Esophagus mucosa (tissue), 1 donor: ENCODE results near the gene DHRSX. TPM values are rescaled to one million over a fixed set of nuclear protein-coding genes. Genes with fewer than 3 reads are reported as not detected.
"Not testable (repeated sequence)": the region's sequence is repeated elsewhere in the genome, so short reads cannot be mapped to it uniquely, and the experiment has no call there.

Experiments
- ATAC-seq: fragments of 200-7000 bp; cut with Tn5 transposase; one replicate; pipeline ENCODE4 v1.9.1; 2020
- total RNA-seq: library from RNA; stranded (reverse); gene quantifications from one replicate; pipeline ENCODE4 v1.2.4, GENCODE V29; 2023
- donor health status: DM: yes; HTN: yes; CAD: no.

Gene DHRSX
- total RNA-seq, 1 donor from 2014 or later, result 9.7 TPM

GRCh38 chrX:2474280-2474962, 26.4 kb downstream of the DHRSX start:
- ATAC-seq, result no peak

GRCh38 chrX:2473064-2473463, 27.7 kb downstream of the DHRSX start:
- ATAC-seq, result not testable (repeated sequence)

GRCh38 chrX:2471641-2472040, 29.1 kb downstream of the DHRSX start:
- no peak for ATAC-seq

- ATAC-seq, result not testable (repeated sequence)
Measured at GRCh38 chrX:2471126-2471525, 29.6 kb downstream of the DHRSX start.

GRCh38 chrX:2469852-2470251, 30.9 kb downstream of the DHRSX start:
- not testable (repeated sequence) for ATAC-seq

DNA sequence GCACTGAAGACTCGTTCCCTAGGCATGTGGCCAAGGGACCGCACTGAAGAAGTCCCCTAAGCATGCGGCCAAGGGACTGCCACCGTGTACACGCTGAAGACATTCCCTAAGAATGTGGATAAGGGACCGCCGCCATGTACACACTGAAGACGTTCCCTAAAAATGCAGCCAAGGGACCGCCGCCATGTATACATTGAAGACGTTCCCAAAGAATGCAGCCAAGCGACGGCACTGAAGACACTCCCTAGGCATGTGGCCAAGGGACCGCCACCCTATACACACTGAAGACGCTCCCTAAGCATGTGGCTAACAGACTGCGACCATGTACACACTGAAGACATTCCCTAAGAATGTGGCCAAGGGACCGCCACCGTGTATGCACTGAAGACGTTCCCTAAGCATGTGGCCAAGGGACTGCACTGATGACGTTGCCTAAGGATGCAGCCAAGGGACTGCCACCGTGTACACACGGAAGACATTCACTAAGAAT, 31.5 kb downstream of the DHRSX start:
- ATAC-seq, result no peak

DNA sequence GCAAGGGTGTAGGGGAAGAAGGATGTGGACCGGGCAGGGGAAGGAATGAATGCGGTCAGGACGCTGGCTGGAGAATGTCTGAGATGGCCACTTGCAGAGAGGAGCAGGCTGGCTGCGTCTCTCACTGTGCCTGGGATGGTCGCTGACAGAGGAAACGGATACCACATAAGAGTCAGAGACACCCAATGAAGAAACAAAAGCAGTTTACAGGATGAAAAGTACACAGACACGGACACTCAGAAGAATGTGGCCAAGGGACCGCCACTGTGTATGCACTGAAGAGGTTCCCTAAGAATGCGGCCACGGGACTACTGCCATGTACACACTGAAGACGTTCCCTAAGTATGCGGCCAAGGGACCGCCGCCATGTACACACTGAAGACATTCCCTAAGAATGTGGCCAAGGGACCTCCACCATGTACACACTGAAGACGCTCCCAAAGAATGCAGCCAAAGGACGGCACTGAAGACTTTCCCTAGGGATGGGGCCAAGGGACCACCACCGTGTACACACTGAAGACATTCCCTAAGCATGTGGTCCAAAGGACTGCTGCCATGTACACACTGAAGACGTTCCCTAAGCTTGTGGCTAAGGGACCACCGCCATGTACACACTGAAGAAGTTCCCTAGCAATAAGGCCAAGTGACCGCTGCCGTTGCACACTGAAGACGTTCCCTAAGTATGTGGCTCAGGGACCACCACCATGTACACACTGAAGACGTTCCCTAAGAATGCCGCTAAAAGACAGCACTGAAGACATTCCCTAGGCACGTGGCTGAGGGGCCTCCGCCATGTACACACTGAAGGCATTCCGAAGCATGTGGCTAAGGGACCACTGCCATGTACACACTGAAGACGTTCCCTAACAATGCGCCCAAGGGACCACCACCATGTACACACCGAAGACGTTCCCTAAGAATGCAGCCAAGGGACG, 32.2 kb downstream of the DHRSX start:
- no peak for ATAC-seq

DNA sequence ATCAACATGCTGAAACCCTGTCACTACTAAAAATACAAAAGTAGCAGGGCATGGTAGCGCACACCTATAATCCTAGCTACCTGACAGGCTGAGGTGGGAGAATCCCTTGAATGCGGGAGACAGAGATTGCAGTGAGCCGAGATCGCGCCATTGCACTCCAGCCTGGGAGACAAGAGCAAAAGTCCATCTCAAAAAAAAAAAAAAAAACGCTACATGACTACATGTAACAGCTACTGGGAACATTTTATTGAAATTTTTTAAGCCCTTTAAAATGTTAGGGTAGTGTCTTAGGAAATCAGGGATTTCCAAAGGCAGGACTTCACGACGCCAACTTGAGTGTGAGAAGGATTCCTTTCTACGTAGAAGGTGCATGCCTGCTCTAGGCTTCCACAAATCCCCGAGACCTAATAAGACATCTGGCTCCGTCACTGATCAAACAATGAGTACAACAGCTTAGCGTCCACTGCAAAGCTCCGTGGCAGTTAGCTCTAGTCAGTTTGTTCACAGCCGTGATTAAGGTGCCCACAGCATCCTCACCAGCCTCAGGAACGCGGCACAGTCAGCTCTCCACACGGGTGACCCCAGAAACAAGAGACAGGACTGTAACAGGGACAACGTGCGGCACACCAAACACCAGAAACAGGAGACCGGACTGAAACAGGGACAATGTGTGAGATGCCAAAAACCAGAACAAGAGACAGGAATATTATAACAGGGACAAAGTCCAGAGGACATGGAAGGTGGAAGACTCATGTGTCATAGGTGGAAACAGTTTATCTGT, 33.7 kb downstream of the DHRSX start:
- ATAC-seq, result no peak

DNA sequence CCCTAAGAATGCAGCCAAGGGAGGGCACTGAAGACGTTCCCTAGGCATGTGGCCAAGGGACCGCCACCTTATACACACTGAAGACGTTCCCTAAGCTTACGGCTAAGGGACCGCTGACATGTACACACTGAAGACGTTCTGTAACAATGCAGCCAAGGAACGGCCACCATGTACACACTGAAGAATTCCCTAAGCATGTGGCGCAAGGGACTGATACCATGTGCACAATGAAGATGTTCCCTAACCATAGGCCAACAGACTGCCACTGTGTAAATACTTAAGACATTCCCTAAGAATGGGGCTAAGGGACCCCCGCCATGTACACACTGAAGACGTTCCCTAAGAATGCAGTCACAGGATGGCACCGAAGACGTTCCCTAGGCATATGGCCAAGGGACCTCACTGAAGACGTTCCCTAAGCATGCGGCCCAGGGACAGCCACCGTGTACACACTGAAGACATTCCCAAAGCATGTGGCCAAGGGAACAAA, 36.1 kb downstream of the DHRSX start:
- no peak for ATAC-seq

DNA sequence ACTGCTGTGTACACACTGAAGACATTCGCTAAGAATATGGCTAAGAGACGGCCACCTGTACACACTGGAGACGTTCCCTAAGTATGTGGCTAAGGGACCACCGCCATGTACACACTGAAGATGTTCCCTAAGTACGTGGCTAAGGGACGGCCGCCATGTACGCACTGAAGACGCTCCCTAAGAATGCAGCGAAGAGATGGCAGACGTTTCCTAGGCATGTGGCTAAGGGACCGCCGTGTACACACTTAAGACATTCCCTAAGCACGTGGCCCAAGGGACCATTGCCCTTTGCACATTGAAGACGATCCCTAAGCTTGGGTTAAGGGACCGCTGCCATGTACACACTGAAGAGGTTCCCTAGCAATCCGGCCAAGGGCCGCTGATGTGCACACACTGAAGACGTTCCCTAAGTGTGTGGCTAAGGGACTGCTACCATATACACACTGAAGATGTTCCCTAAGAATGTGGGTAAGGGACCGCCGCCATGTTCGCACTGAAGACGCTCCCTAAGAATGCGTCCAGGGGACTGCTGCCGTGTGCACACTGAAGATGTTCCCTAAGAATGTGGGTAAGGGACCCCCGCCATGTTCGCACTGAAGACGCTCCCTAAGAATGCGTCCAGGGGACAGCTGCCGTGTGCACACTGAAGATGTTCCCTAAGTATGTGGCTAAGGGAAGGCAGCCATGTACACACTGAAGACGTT, 36.7 kb downstream of the DHRSX start:
- no peak for ATAC-seq

GRCh38 chrX:2463481-2463880, 37.3 kb downstream of the DHRSX start:
- not testable (repeated sequence) for ATAC-seq

- ATAC-seq, result no peak
Measured at GRCh38 chrX:2462780-2463179, 38.0 kb downstream of the DHRSX start.

DNA sequence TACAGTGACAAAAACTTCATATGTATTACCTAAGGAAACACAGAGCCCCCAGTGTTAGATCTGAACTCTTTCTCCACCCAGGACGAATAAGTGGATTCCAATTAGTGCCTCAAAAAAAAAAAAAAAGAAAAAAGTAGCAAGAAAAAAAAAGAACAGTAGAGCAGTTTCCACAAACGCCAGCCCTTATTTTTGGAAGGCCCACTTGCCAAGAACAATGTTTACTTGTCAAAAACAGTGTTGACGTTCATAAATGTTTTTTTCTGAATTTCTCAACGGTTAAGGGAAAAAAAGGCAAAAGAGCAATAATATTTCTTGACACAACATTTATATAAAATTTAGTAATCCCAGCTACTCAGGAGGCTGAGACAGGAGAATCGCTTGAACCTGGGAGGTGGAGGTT, 38.7 kb downstream of the DHRSX start:
- ATAC-seq, result no peak

DNA sequence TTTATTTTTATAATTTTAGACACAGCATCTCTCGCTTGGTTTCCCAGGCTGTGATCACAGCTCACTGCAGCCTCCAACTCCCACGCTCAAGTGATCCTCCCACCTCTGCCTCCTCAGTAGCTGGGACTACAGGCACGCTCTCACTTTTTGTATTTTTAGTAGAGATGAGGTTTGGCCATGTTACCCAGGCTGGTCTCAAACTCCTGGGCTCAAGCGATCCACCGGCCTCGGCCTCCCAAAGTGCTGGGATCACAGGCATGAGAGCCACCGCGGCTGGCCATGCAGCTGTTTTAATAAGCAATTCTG, 39.1 kb downstream of the DHRSX start:
- no peak for ATAC-seq

GRCh38 chrX:2460821-2461710, 39.7 kb downstream of the DHRSX start:
- ATAC-seq, result not testable (repeated sequence)

DNA sequence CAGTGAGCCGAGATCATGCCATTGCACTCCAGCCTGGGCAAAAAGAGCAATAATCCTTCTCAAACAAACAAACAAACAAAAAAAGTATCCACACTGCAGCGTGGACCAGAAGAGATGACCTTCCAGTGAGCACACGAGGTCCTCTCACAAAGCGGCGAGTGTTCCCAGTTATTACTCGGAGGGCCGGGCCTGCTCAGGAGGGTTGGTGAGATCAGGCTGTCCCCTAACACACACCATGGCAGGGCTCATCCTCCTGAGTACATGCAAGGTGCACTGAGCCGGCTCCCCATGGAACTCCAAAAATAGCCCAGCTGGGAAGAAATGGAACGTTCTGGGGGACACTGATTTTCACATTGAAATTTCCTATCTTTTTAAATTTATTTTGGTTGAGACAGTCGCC, 40.7 kb downstream of the DHRSX start:
- not testable (repeated sequence) for ATAC-seq

- no peak for ATAC-seq
Measured at GRCh38 chrX:2458309-2458708, 42.5 kb downstream of the DHRSX start.

GRCh38 chrX:2457289-2458133, 43.3 kb downstream of the DHRSX start:
- ATAC-seq, result no peak

DNA sequence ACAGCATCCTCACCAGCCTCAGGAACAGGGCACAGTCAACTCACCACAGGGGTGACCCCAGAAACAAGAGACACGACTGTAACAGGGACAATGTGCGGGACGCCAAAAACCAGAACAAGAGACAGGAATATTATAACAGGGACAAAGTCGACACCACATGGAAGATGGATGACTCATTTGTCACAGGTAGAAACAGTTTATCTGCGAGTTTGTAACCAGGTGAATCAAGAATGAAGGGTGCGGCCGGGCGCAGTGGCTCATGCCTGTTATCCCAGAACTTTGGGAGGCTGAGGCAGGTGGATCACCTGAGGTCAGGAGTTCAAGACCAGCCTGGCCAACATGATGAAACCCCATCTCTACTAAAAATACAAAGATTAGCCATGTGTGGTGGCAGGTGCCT, 44.7 kb downstream of the DHRSX start:
- ATAC-seq, result peak; percentile 38

GRCh38 chrX:2454620-2455019, 46.2 kb downstream of the DHRSX start:
- not testable (repeated sequence) for ATAC-seq
